ENCODE measurements around the gene LMNA.
"Not testable (repeated sequence)": the region's sequence is repeated elsewhere in the genome, so short reads cannot be mapped to it uniquely, and the experiment has no call there.

DNA sequence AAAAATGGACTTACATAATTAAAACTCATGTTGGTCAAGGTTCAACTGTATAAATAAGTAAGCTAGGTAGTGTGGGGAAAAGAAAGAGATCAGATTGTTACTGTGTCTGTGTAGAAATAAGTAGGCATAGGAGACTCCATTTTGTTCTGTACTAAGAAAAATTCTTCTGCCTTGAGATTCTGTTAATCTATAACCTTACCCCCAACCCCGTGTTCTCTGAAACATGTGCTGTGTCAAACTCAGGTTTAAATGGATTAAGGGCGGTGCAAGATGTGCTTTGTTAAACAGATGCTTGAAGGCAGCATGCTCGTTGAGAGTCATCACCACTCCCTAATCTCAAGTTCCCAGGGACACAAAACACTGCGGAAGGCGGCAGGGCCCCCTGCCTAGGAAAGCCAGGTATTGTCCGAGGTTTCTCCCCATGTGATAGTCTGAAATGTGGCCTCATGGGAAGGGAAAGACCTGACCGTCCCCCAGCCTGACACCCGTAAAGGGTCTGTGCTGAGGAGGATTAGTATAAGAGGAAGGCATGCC, 66.9 kb downstream of the LMNA start:
- not testable (repeated sequence) for TF ChIP-seq CTCF, EP300, POLR2A, POLR2AphosphoS5 (IDR thresholded peaks at IDR 0.05)

Measured in sigmoid colon (tissue), 4 donors.